HepG2 (cell line): ENCODE results near the gene ANKRD11. TPM values are rescaled to one million over a fixed set of nuclear protein-coding genes. Genes with fewer than 3 reads are reported as not detected.

Experiments
- ASH2L ChIP-seq: fragments of 300-600, 200-600 bp; sonication (generic); IDR thresholded peaks from 2 replicates; pipeline ENCODE4 v1.7.0; 2017; ENCODE audit warnings: low read depth, mild to moderate bottlenecking, moderate library complexity, mixed read lengths, low read length; ENCODE audit not compliant: insufficient read length
- FLYWCH1 ChIP-seq: sonication (generic); formaldehyde crosslinking; IDR thresholded peaks from 2 replicates; pipeline ENCODE4 v1.8.1; 2023; ENCODE audit warnings: mild to moderate bottlenecking, missing genetic modification reagents
- KLF12 ChIP-seq: sonication (generic); formaldehyde crosslinking; IDR thresholded peaks from 2 replicates; pipeline ENCODE4 v1.4.0; 2020; ENCODE audit warnings: missing genetic modification reagents, borderline replicate concordance
- MAFK ChIP-seq, 2 experiments: IDR thresholded peaks in 1 of 2; conservative IDR thresholded peaks in 1 of 2; 2 replicates each; pipeline ENCODE4 v1.6.1; 2011; ENCODE audit warnings: improper control_type of control experiment in 2 of 2, low read length in 2 of 2
- MBD4 ChIP-seq: IDR thresholded peaks from 2 replicates; pipeline ENCODE4 v1.6.1; 2012; ENCODE audit warnings: low read length, inconsistent platforms, borderline replicate concordance
- MYC ChIP-seq: sonication (generic); formaldehyde crosslinking; IDR thresholded peaks from 2 replicates; pipeline ENCODE4 v1.9.0; 2021; ENCODE audit warnings: missing genetic modification reagents, borderline replicate concordance
- RFXANK ChIP-seq: IDR thresholded peaks from 2 replicates; pipeline ENCODE4 v1.6.1; 2016
- SIN3A ChIP-seq: IDR thresholded peaks from 2 replicates; pipeline ENCODE4 v1.6.1; 2011; ENCODE audit warnings: low read depth, mild to moderate bottlenecking, control low read depth, low read length, borderline replicate concordance
- SMARCE1 ChIP-seq: fragments of 450-650 bp; IDR thresholded peaks from 2 replicates; pipeline ENCODE4 v1.6.1; 2017; ENCODE audit warnings: borderline replicate concordance
- SP5 ChIP-seq: IDR thresholded peaks from 2 replicates; pipeline ENCODE4 v1.6.1; 2016; ENCODE audit warnings: low read depth, borderline replicate concordance
- SUZ12 ChIP-seq: fragments of 150-350 bp; IDR thresholded peaks from 2 replicates; pipeline ENCODE4 v1.6.1; 2014; ENCODE audit warnings: low read depth, low read length
- TAF1 ChIP-seq: sonication (generic); formaldehyde crosslinking; IDR thresholded peaks from 2 replicates; pipeline ENCODE4 v1.4.0; 2020; ENCODE audit warnings: missing genetic modification reagents
- YY1 ChIP-seq: IDR thresholded peaks from 2 replicates; pipeline ENCODE4 v1.6.1; 2011; ENCODE audit warnings: low read length, low read depth, moderate library complexity, mild to moderate bottlenecking; ENCODE audit not compliant: insufficient read depth, insufficient replicate concordance
- ZBTB1 ChIP-seq: sonication (generic); formaldehyde crosslinking; IDR thresholded peaks from 2 replicates; pipeline ENCODE4 v1.4.0; 2020; ENCODE audit warnings: missing genetic modification reagents, borderline replicate concordance
- ZNF382 ChIP-seq: sonication (generic); formaldehyde crosslinking; IDR thresholded peaks from 2 replicates; pipeline ENCODE4 v1.5.0; 2020; ENCODE audit warnings: missing genetic modification reagents, mild to moderate bottlenecking, borderline replicate concordance
- ZNF530 ChIP-seq: sonication (generic); formaldehyde crosslinking; IDR thresholded peaks from 2 replicates; pipeline ENCODE4 v1.5.0; 2020; ENCODE audit warnings: low read depth, mild to moderate bottlenecking, missing genetic modification reagents
- ZNF747 ChIP-seq: sonication (generic); formaldehyde crosslinking; IDR thresholded peaks from 2 replicates; pipeline ENCODE4 v1.8.1; 2023; ENCODE audit warnings: missing genetic modification reagents, mild to moderate bottlenecking, borderline replicate concordance
- polyA plus RNA-seq, 8 experiments: library from polyadenylated mRNA; depleted of rRNA in 3 of 8; stranded (reverse) in 7 of 8; unstranded in 1 of 8; fragments of >200 nt; fragmentation: Illumina TruSeq in 4 of 8; extraction: Trizol in 4 of 8; gene quantifications; 2 replicates each; pipeline versions ENCODE4 v1.2.1 to v1.2.3, GENCODE V29; 2011 to 2016; ENCODE audit warnings: low read depth in 4 of 8, missing spikeins in 1 of 8, mixed read lengths in 1 of 8; ENCODE audit not compliant: insufficient read depth in 1 of 8
- total RNA-seq, 5 experiments: library from RNA; depleted of rRNA; stranded (reverse); fragments of >200 nt; fragmentation: Illumina TruSeq; extraction: Trizol; gene quantifications; 2 replicates each; pipeline ENCODE4 v1.2.3, GENCODE V29; 2016; ENCODE audit warnings: low read depth in 1 of 5
- TF ChIP-seq, protein P1 (sequence below): sonication (generic); formaldehyde crosslinking; IDR thresholded peaks from 2 replicates; pipeline ENCODE4 v1.4.0; 2020; ENCODE audit warnings: missing genetic modification reagents
- TF ChIP-seq, protein P2 (sequence below): sonication (generic); formaldehyde crosslinking; IDR thresholded peaks from 2 replicates; pipeline ENCODE4 v1.4.0; 2020; ENCODE audit warnings: missing genetic modification reagents, borderline replicate concordance
- TF ChIP-seq, protein P3 (sequence below): IDR thresholded peaks from 2 replicates; pipeline ENCODE4 v1.6.1; 2016; ENCODE audit warnings: low read depth, control low read depth
- TF ChIP-seq, protein P4 (sequence below): sonication (generic); formaldehyde crosslinking; IDR thresholded peaks from 2 replicates; pipeline ENCODE4 v1.9.0; 2022; ENCODE audit warnings: low read depth, missing genetic modification reagents

The ANKRD11 gene
- total and polyA plus RNA-seq, 2 of the 13 experiments (the other 11 are each of a cell fraction or from before 2014, with no cell fraction given) = 21.4 to 38.4 TPM

DNA sequence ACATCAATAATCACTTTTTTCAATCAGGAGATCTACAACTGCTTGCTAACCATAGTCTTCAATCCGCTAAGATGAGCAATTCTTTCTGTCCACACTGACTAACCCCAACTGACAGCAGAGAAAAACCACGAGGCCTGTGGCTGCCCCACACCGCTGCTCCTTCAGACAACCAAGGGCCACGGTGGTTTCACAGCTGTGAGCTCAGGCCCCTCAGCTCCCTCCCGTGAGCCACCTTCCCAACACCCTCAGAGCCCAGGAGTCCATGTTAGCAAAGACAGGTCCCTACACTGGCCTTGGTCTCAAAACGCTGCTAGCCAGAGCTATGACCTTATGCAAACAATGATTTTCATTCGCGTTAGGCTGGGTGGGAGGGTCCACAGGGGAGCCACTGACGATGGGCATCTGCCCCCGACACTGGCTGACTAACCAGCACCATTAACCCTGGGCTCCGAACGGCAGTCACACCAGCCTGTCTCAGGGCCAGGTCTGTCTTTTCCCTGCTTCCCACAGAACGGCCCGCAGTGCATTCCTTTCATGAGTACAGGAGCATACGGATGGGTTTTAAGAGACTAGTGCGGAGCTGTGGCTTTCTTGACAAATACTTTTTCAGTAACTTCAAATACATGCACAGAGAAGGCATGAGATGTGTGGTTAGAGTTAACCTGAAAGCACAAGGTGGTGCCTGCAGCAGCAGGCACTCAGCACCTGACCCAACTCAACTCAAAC lies 67.3 kb downstream of the ANKRD11 start (continued):
- TF ChIP-seq YY1 (no peak), MYC (CRISPR knock-in tag) (peak; percentile 48; the same call in 1 of the 2 replicates), RFXANK (CRISPR knock-in tag) (no peak), MAFK (conservative IDR thresholded peaks at IDR 0.05 in 1 of 2, IDR thresholded peaks at IDR 0.05 in 1 of 2; ENCODE audit: low read length in 2 of 2) (no peak), MBD4 (no peak), ZNF382 (no peak), SIN3A (peak; percentile 44; the same call in 1 of the 2 replicates), ASH2L (no peak), KLF12 (CRISPR knock-in tag) (0 out of 2 replicates have a peak, but pooled peaks have one; percentile 49), TAF1 (CRISPR knock-in tag) (peak; percentile 47), ZBTB1 (no peak), FLYWCH1 (CRISPR knock-in tag) (no peak), SUZ12 (no peak), SMARCE1 (no peak), ZNF747 (CRISPR knock-in tag) (no peak), ZNF530 (no peak), SP5 (CRISPR knock-in tag) (peak; percentile 62)
- TF ChIP-seq, protein P1, sequence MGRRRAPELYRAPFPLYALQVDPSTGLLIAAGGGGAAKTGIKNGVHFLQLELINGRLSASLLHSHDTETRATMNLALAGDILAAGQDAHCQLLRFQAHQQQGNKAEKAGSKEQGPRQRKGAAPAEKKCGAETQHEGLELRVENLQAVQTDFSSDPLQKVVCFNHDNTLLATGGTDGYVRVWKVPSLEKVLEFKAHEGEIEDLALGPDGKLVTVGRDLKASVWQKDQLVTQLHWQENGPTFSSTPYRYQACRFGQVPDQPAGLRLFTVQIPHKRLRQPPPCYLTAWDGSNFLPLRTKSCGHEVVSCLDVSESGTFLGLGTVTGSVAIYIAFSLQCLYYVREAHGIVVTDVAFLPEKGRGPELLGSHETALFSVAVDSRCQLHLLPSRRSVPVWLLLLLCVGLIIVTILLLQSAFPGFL = no peak
- TF ChIP-seq, protein P2, sequence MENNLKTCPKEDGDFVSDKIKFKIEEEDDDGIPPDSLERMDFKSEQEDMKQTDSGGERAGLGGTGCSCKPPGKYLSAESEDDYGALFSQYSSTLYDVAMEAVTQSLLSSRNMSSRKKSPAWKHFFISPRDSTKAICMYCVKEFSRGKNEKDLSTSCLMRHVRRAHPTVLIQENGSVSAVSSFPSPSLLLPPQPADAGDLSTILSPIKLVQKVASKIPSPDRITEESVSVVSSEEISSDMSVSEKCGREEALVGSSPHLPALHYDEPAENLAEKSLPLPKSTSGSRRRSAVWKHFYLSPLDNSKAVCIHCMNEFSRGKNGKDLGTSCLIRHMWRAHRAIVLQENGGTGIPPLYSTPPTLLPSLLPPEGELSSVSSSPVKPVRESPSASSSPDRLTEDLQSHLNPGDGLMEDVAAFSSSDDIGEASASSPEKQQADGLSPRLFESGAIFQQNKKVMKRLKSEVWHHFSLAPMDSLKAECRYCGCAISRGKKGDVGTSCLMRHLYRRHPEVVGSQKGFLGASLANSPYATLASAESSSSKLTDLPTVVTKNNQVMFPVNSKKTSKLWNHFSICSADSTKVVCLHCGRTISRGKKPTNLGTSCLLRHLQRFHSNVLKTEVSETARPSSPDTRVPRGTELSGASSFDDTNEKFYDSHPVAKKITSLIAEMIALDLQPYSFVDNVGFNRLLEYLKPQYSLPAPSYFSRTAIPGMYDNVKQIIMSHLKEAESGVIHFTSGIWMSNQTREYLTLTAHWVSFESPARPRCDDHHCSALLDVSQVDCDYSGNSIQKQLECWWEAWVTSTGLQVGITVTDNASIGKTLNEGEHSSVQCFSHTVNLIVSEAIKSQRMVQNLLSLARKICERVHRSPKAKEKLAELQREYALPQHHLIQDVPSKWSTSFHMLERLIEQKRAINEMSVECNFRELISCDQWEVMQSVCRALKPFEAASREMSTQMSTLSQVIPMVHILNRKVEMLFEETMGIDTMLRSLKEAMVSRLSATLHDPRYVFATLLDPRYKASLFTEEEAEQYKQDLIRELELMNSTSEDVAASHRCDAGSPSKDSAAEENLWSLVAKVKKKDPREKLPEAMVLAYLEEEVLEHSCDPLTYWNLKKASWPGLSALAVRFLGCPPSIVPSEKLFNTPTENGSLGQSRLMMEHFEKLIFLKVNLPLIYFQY = no peak
- TF ChIP-seq, protein P3, sequence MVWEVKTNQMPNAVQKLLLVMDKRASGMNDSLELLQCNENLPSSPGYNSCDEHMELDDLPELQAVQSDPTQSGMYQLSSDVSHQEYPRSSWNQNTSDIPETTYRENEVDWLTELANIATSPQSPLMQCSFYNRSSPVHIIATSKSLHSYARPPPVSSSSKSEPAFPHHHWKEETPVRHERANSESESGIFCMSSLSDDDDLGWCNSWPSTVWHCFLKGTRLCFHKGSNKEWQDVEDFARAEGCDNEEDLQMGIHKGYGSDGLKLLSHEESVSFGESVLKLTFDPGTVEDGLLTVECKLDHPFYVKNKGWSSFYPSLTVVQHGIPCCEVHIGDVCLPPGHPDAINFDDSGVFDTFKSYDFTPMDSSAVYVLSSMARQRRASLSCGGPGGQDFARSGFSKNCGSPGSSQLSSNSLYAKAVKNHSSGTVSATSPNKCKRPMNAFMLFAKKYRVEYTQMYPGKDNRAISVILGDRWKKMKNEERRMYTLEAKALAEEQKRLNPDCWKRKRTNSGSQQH = peak; percentile 70; the same call in 1 of the 2 replicates
- TF ChIP-seq, protein P4, sequence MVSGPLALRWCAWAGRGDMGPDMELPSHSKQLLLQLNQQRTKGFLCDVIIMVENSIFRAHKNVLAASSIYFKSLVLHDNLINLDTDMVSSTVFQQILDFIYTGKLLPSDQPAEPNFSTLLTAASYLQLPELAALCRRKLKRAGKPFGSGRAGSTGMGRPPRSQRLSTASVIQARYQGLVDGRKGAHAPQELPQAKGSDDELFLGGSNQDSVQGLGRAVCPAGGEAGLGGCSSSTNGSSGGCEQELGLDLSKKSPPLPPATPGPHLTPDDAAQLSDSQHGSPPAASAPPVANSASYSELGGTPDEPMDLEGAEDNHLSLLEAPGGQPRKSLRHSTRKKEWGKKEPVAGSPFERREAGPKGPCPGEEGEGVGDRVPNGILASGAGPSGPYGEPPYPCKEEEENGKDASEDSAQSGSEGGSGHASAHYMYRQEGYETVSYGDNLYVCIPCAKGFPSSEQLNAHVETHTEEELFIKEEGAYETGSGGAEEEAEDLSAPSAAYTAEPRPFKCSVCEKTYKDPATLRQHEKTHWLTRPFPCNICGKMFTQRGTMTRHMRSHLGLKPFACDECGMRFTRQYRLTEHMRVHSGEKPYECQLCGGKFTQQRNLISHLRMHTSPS (CRISPR knock-in tag) = peak; percentile 42; the same call in 1 of the 2 replicates
